HG03025 (cell line): ENCODE data around the gene DNAH2.
"Not testable (repeated sequence)": the region's sequence is repeated elsewhere in the genome, so short reads cannot be mapped to it uniquely, and the experiment has no call there.

Experiments
- ATAC-seq: cut with Tn5 transposase; IDR thresholded peaks from one replicate; pipeline ENCODE4 v1.9.1; 2021; ENCODE audit warnings: mild to moderate bottlenecking, moderate library complexity; ENCODE audit not compliant: unreplicated experiment, low FRiP score

The DNAH2 gene

GRCh38 chr17:7774055-7774521 lies 56.5 kb downstream of the DNAH2 start:
- no peak for ATAC-seq

- ATAC-seq, result no peak
Observed at GRCh38 chr17:7775051-7775450, 57.5 kb downstream of the DNAH2 start.

GRCh38 chr17:7777017-7777416 lies 59.5 kb downstream of the DNAH2 start:
- no peak for ATAC-seq

GRCh38 chr17:7780736-7781135 lies 63.2 kb downstream of the DNAH2 start:
- ATAC-seq, result no peak

GRCh38 chr17:7781429-7781828 lies 63.9 kb downstream of the DNAH2 start:
- no peak for ATAC-seq

- ATAC-seq, result no peak
Observed at GRCh38 chr17:7782240-7782639, 64.7 kb downstream of the DNAH2 start.

GRCh38 chr17:7786866-7787265 lies 69.3 kb downstream of the DNAH2 start:
- ATAC-seq, result no peak

- no peak for ATAC-seq
Observed at GRCh38 chr17:7789131-7789530, 71.6 kb downstream of the DNAH2 start.

GRCh38 chr17:7790150-7790549 lies 72.6 kb downstream of the DNAH2 start:
- ATAC-seq, result no peak

- no peak for ATAC-seq
Observed at GRCh38 chr17:7792611-7793010, 75.1 kb downstream of the DNAH2 start.

- no peak for ATAC-seq
Observed at GRCh38 chr17:7794075-7794663, 76.6 kb downstream of the DNAH2 start.

- no peak for ATAC-seq
Observed at GRCh38 chr17:7797976-7798375, 80.4 kb downstream of the DNAH2 start.

- ATAC-seq, result no peak
Observed at GRCh38 chr17:7798839-7799238, 81.3 kb downstream of the DNAH2 start.

GRCh38 chr17:7803981-7804380 lies 86.4 kb downstream of the DNAH2 start:
- no peak for ATAC-seq

- ATAC-seq, result no peak
Observed at GRCh38 chr17:7806587-7806986, 89.0 kb downstream of the DNAH2 start.

GRCh38 chr17:7807206-7807605 lies 89.7 kb downstream of the DNAH2 start:
- no peak for ATAC-seq

- no peak for ATAC-seq
Observed at GRCh38 chr17:7809086-7809790, 91.7 kb downstream of the DNAH2 start.

- ATAC-seq, result not testable (repeated sequence)
Observed at GRCh38 chr17:7809791-7810343, 92.3 kb downstream of the DNAH2 start.

- no peak for ATAC-seq
Observed at GRCh38 chr17:7811251-7811650, 93.7 kb downstream of the DNAH2 start.

- no peak for ATAC-seq
Observed at GRCh38 chr17:7814969-7815368, 97.4 kb downstream of the DNAH2 start.

- no peak for ATAC-seq
Observed at GRCh38 chr17:7816926-7817642, 99.5 kb downstream of the DNAH2 start.
